ENCODE data around the gene JAK1. TPM values are rescaled to one million over a fixed set of nuclear protein-coding genes. Genes with fewer than 3 reads are reported as not detected.

The JAK1 gene
- total and polyA plus RNA-seq, 2 of the 8 experiments (the other 6 are each of a cell fraction or from before 2014, with no cell fraction given) = 7.8 to 24.5 TPM

DNA sequence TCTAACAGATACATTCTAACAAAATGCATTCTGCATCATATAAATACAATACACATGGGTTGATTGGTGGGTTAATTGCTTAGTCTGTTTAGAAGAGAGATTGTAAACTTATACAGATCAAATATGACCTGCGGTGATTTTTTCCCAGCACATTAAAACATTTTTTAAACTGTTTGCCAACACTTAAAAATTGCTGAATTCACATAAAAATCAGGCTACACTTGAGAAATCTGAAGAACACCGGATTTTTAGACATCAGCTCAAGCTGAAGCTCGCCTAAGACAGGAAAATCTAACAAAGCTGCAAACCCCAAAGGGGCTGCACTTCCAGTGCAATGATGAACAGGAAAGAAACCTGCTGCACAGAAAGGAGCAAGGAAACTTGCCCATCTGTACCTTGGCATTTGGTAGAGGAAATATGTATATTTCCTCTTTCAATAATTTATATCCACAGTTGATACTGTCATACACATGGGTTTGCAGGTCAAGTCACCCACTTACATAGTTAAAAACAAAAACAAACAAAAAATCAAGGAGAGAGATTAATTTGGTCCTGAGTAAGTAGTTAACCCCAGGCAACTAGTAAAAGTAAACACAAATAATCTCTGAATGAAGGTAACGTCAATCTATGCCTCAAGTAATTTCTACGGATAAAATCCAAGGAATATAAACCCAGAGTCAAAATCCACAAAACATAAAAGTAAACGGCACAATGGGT, 30.4 kb upstream of the JAK1 start:
- ChIA-PET POLR2A (ENCODE audit: partially characterized antibody) (no interaction called here), CTCF (ENCODE audit: partially characterized antibody) (no interaction called here)
- Histone ChIP-seq H3K14ac (ENCODE audit: insufficient read length) (no peak overlapping the region), H2BK15ac (ENCODE audit: low read length) (no peak overlapping the region), H3K23me2 (ENCODE audit: low read depth, low read length) (peaks cover 5% of the 10 kb centered on the region; the same call in 1 of the 2 replicates), H3K4me3 (ENCODE audit: extremely low read depth in 1 of 4, insufficient read depth in 2 of 4, low read depth in 3 of 4, low read length in 4 of 4) (no peak overlapping the region), H3K4me1 (replicated peaks in 1 of 4; ENCODE audit: control insufficient read depth in 3 of 4, insufficient read depth in 4 of 4, low read length in 3 of 4) (peaks cover 0 to 5% (median 2%) of the 10 kb centered on the region in 4 experiments; a peak in 4 of 7 replicates), H2BK5ac (ENCODE audit: low read depth, low read length) (no peak overlapping the region), H2BK12ac (ENCODE audit: low read depth, low read length) (no peak overlapping the region), H3K56ac (replicated peaks; ENCODE audit: insufficient read length, low read depth, low read length) (no peak overlapping the region), H3K4ac (replicated peaks; ENCODE audit: insufficient read length, low read depth, low read length) (no peak overlapping the region), H3K4me2 (ENCODE audit: insufficient read depth in 1 of 2, low read depth in 2 of 2, low read length in 2 of 2) (no peak overlapping the region), H2AFZ (ENCODE audit: low read length) (no peak overlapping the region), H4K20me1 (replicated peaks in 1 of 2; ENCODE audit: control insufficient read depth in 1 of 2, insufficient read depth in 2 of 2, low read length in 2 of 2) (peaks cover 0 to 3% of the 10 kb centered on the region in 2 experiments), H3K79me1 (ENCODE audit: low read depth, low read length) (no peaks in the 10 kb centered on the region), H3K23ac (ENCODE audit: insufficient read length) (no peak overlapping the region), H4K91ac (replicated peaks; ENCODE audit: insufficient read length, low read length) (no peak overlapping the region), H3K36me3 (ENCODE audit: control insufficient read depth in 2 of 4, insufficient read depth in 4 of 4, low read length in 3 of 4) (no peaks in the 10 kb centered on the region), H3K79me2 (ENCODE audit: control insufficient read depth in 1 of 2, insufficient read depth in 2 of 2, low read length in 2 of 2) (no peaks in the 10 kb centered on the region), H3K18ac (ENCODE audit: extremely low read depth, low read length) (no peak overlapping the region), H3K9me3 (ENCODE audit: insufficient read depth in 2 of 2, low read depth in 1 of 2, low read length in 1 of 2) (peaks cover 0 to 6% of the 10 kb centered on the region in 2 experiments; a peak in 2 of 4 replicates), H2BK20ac (ENCODE audit: low read length) (no peak overlapping the region), H3K27me3 (replicated peaks in 1 of 4; ENCODE audit: control insufficient read depth in 3 of 4, extremely low read depth in 1 of 4, insufficient read depth in 3 of 4, low read length in 3 of 4) (peaks cover 4 to 12% (median 8%) of the 10 kb centered on the region in 4 experiments), H4K5ac (ENCODE audit: insufficient read length, low read depth, low read length) (no peak overlapping the region), H2BK120ac (replicated peaks; ENCODE audit: low read depth, low read length) (no peak overlapping the region), H3K9ac (replicated peaks in 1 of 4; ENCODE audit: extremely low read depth in 1 of 4, low read depth in 3 of 4, low read length in 3 of 4) (no peak overlapping the region), H4K8ac (ENCODE audit: extremely low read depth, insufficient read depth, low read length) (no peak overlapping the region), H3K27ac (ENCODE audit: low read depth, low read length) (no peak overlapping the region), H2AK5ac (ENCODE audit: low read depth, low read length) (no peak overlapping the region)
- FAIRE-seq (no peak), DNase-seq (ENCODE audit: low read depth in 1 of 2, low spot score in 2 of 2) (no peak)
- 84% methylated on average over 6 of the region's 6 CpGs; no CpG with 5 or more reads in 1 of the 2 experiments for WGBS, 2 experiments (ENCODE audit: extremely low coverage in 1 of 2, insufficient coverage in 1 of 2, insufficient read length in 1 of 2, insufficient replicate concordance in 2 of 2, low coverage in 1 of 2, low lambda C conversion rate in 2 of 2, missing lambda C conversion rate in 1 of 2)
- TF ChIP-seq POLR2A (IDR thresholded peaks at IDR 0.05; ENCODE audit: control extremely low read depth in 1 of 2, low read depth in 2 of 2, low read length in 2 of 2) (no peak), EGR1 (IDR thresholded peaks at IDR 0.05; ENCODE audit: borderline replicate concordance, low read depth, low read length) (no peak), SP1 (IDR thresholded peaks at IDR 0.05; ENCODE audit: low read depth, low read length) (no peak), EZH2 (IDR thresholded peaks at IDR 0.05; ENCODE audit: low read depth, low read length, severe bottlenecking) (no peak), HDAC6 (IDR thresholded peaks at IDR 0.05; ENCODE audit: low read depth, low read length) (no peak), RNF2 (IDR thresholded peaks at IDR 0.05; ENCODE audit: borderline replicate concordance, low read depth, low read length, missing control alignments, poor library complexity, severe bottlenecking) (no peak), ASH2L (IDR thresholded peaks at IDR 0.05; ENCODE audit: low read length) (no peak), SP4 (IDR thresholded peaks at IDR 0.05; ENCODE audit: low read length) (no peak), BRCA1 (IDR thresholded peaks at IDR 0.05; ENCODE audit: low read depth, low read length) (no peak), ZNF274 (IDR thresholded peaks at IDR 0.05; ENCODE audit: borderline replicate concordance, extremely low read depth, low read length) (no peak)
- TF ChIP-seq, protein P1, sequence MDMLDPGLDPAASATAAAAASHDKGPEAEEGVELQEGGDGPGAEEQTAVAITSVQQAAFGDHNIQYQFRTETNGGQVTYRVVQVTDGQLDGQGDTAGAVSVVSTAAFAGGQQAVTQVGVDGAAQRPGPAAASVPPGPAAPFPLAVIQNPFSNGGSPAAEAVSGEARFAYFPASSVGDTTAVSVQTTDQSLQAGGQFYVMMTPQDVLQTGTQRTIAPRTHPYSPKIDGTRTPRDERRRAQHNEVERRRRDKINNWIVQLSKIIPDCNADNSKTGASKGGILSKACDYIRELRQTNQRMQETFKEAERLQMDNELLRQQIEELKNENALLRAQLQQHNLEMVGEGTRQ (IDR thresholded peaks at IDR 0.05; ENCODE audit: low read length) = no peak
- TF ChIP-seq, protein P2, sequence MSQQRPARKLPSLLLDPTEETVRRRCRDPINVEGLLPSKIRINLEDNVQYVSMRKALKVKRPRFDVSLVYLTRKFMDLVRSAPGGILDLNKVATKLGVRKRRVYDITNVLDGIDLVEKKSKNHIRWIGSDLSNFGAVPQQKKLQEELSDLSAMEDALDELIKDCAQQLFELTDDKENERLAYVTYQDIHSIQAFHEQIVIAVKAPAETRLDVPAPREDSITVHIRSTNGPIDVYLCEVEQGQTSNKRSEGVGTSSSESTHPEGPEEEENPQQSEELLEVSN (IDR thresholded peaks at IDR 0.05) = no peak

Measured in H1 (cell line).